ENCODE results near the gene SLC13A4. TPM values are rescaled to one million over a fixed set of nuclear protein-coding genes. Genes with fewer than 3 reads are reported as not detected.
A peak's percentile ranks its signal among the peaks of the same experiment; 100 is the strongest.

The SLC13A4 gene
- total RNA-seq, 1 donor = 0.36 TPM

DNA sequence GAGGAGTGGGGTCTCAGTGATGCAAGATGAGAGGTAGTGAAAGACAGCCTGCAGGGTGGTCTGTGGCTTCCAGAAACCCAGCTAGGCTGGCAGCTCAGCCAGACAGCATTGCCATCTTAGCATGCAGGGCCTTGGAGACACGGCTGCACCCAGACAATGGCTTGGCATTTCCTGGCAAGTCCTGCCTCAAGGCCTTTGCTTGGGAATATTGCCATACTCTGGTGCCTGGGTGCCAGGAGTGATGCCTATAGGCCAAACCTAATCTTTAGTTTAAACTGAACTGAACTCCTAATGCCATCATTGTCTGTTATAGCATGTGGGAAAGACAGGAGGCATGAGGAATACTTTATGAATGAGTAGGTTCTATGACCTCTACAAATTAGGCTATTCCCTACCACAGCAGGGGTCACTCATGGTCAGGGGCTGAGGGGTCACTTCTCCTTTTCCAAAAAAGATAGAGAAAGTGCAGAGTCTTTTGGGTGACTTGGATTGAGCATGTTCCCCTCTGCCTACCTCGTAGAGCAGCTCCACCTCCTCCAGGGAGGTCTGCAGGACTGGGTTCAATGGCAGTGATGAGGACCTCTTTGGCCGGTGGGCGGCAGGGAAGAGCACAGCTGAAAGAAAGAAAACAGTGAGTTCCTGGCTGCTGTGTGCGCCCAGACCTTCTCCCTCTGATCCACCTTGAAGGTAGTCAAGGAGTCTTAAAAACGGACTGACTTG is 8.8 kb upstream of the SLC13A4 start:
- TF ChIP-seq, protein P1, sequence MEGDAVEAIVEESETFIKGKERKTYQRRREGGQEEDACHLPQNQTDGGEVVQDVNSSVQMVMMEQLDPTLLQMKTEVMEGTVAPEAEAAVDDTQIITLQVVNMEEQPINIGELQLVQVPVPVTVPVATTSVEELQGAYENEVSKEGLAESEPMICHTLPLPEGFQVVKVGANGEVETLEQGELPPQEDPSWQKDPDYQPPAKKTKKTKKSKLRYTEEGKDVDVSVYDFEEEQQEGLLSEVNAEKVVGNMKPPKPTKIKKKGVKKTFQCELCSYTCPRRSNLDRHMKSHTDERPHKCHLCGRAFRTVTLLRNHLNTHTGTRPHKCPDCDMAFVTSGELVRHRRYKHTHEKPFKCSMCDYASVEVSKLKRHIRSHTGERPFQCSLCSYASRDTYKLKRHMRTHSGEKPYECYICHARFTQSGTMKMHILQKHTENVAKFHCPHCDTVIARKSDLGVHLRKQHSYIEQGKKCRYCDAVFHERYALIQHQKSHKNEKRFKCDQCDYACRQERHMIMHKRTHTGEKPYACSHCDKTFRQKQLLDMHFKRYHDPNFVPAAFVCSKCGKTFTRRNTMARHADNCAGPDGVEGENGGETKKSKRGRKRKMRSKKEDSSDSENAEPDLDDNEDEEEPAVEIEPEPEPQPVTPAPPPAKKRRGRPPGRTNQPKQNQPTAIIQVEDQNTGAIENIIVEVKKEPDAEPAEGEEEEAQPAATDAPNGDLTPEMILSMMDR (IDR thresholded peaks at IDR 0.05; ENCODE audit: extremely low read depth, low read depth, low read length) = no peak
- Histone ChIP-seq H3K79me2 (ENCODE audit: insufficient read depth, low read length) (peaks cover 60% of the 10 kb centered on the region), H2AFZ (ENCODE audit: low read length) (no peak overlapping the region), H4K20me1 (ENCODE audit: insufficient read depth, low read length) (no peaks in the 10 kb centered on the region), H3K27ac (ENCODE audit: low read depth, low read length) (peak overlapping the region; percentile 4), H3K4me1 (ENCODE audit: insufficient read depth, low read length) (peaks cover under 1% of the 10 kb centered on the region), H3K4me3 (ENCODE audit: insufficient read depth, low read length) (no peak overlapping the region), H3K27me3 (ENCODE audit: insufficient read depth, low read length) (no peaks in the 10 kb centered on the region), H3K9me3 (ENCODE audit: low read depth, low read length) (no peaks in the 10 kb centered on the region), H3K4me2 (ENCODE audit: insufficient read depth, low read length) (no peak overlapping the region), H3K36me3 (ENCODE audit: insufficient read depth, low read length) (peaks cover 16% of the 10 kb centered on the region)
- no peak for DNase-seq (ENCODE audit: insufficient read length, low spot score, missing footprints)

DNA sequence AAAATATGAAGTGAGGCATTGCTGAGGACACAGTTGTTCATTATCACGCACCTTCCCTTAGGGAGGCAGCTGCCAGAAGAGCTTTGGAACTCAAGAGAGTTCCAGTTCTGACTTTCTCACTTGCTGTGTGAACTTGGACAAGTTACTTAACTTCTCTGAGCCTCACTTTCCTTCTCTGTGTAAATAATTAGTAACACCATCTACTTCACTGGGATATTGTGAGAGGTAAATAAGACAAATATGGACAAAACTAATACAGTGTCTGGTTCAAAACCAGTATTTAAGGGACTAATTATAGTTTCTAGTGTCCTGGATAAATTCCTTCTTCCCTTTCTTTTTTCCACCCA is 6.3 kb upstream of the SLC13A4 start:
- no peaks in the 10 kb centered on the region for H3K27me3 ChIP-seq (ENCODE audit: insufficient read depth, low read length)
- peaks cover 16% of the 10 kb centered on the region for H3K36me3 ChIP-seq (ENCODE audit: insufficient read depth, low read length)
- no peak overlapping the region for H2AFZ ChIP-seq (ENCODE audit: low read length)
- no peak overlapping the region for H3K4me2 ChIP-seq (ENCODE audit: insufficient read depth, low read length)
- no peak overlapping the region for H3K27ac ChIP-seq (ENCODE audit: low read depth, low read length)
- H3K79me2 ChIP-seq (ENCODE audit: insufficient read depth, low read length) = peaks cover 39% of the 10 kb centered on the region
- no peak overlapping the region for H3K4me3 ChIP-seq (ENCODE audit: insufficient read depth, low read length)
- no peak for DNase-seq (ENCODE audit: insufficient read length, low spot score, missing footprints)
- TF ChIP-seq, protein P1 (IDR thresholded peaks at IDR 0.05; ENCODE audit: extremely low read depth, low read depth, low read length) = no peak
- H3K4me1 ChIP-seq (ENCODE audit: insufficient read depth, low read length) = no peaks in the 10 kb centered on the region
- H4K20me1 ChIP-seq (ENCODE audit: insufficient read depth, low read length) = no peaks in the 10 kb centered on the region
- no peaks in the 10 kb centered on the region for H3K9me3 ChIP-seq (ENCODE audit: low read depth, low read length)

DNA sequence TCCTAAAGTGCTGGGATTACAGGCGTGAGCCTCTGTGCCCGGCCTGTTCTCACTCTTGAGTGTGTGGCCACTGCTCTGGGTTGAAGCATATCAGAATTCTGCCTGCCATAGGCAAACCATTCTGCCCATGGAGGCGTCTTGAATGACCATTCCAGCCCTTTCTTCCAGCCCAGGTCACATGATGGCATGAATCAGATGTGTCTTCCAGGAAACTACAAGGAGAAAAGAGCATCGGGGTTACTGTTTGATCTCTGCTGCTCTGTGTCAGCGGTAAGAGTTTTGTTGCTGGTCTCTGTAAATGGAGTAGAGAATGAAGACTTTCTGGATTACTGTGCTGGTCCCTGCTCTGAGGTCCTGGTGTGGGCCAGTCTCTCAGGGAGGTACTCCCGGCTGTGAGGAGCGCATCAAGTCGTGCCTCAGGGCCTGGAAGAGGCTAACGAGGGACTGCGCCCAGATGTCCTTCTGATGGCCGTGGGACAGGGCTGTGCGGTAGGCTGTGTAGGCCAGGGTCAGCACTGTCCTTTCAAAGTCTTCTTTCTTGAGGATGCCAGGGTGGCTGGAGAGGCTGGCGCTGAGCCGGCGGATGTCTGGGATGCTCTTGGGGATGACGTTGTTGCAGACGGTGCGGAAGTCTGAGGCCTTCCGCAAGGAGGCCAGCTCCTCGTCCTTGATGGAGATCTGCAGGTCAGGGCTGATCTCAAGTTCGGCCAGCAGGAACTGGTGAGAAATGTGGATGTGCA is 5.8 kb upstream of the SLC13A4 start:
- Histone ChIP-seq H3K4me2 (ENCODE audit: insufficient read depth, low read length) (no peak overlapping the region), H2AFZ (ENCODE audit: low read length) (no peak overlapping the region), H3K27me3 (ENCODE audit: insufficient read depth, low read length) (no peaks in the 10 kb centered on the region), H3K36me3 (ENCODE audit: insufficient read depth, low read length) (peaks cover 16% of the 10 kb centered on the region), H3K9me3 (ENCODE audit: low read depth, low read length) (no peaks in the 10 kb centered on the region), H4K20me1 (ENCODE audit: insufficient read depth, low read length) (no peaks in the 10 kb centered on the region), H3K27ac (ENCODE audit: low read depth, low read length) (no peak overlapping the region), H3K4me1 (ENCODE audit: insufficient read depth, low read length) (no peaks in the 10 kb centered on the region), H3K4me3 (ENCODE audit: insufficient read depth, low read length) (no peak overlapping the region), H3K79me2 (ENCODE audit: insufficient read depth, low read length) (peaks cover 37% of the 10 kb centered on the region)
- DNase-seq (ENCODE audit: insufficient read length, low spot score, missing footprints) = no peak
- TF ChIP-seq, protein P1 (IDR thresholded peaks at IDR 0.05; ENCODE audit: extremely low read depth, low read depth, low read length) = no peak

DNA sequence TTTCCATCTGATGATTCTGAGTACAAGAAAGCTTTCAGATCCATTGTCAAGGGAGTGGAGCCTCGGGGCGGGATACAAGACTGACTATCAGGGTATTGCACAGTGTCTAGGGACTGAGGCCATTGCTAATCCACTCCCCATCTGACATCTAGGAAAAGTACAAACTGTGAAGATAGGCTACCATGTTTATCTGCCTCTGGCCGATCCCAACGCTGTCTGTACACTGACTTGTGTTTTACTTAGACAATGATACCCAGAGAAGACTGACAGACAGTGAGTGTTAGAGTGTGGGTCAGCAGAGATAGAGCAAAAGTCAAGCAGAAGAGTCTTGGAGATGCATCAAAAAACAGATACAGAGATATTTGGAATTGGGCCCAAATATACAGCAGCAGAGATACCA is 3.1 kb upstream of the SLC13A4 start:
- peaks cover 9% of the 10 kb centered on the region for H3K36me3 ChIP-seq (ENCODE audit: insufficient read depth, low read length)
- no peak overlapping the region for H3K27ac ChIP-seq (ENCODE audit: low read depth, low read length)
- H2AFZ ChIP-seq (ENCODE audit: low read length) = no peak overlapping the region
- no peak overlapping the region for H3K4me2 ChIP-seq (ENCODE audit: insufficient read depth, low read length)
- no peaks in the 10 kb centered on the region for H3K4me1 ChIP-seq (ENCODE audit: insufficient read depth, low read length)
- peaks cover 14% of the 10 kb centered on the region for H3K79me2 ChIP-seq (ENCODE audit: insufficient read depth, low read length)
- no peaks in the 10 kb centered on the region for H3K27me3 ChIP-seq (ENCODE audit: insufficient read depth, low read length)
- H3K9me3 ChIP-seq (ENCODE audit: low read depth, low read length) = no peaks in the 10 kb centered on the region
- no peak overlapping the region for H3K4me3 ChIP-seq (ENCODE audit: insufficient read depth, low read length)
- TF ChIP-seq, protein P1 (IDR thresholded peaks at IDR 0.05; ENCODE audit: extremely low read depth, low read depth, low read length) = no peak
- H4K20me1 ChIP-seq (ENCODE audit: insufficient read depth, low read length) = no peaks in the 10 kb centered on the region
- no peak for DNase-seq (ENCODE audit: insufficient read length, low spot score, missing footprints)
